ENCODE data around the gene MLST8.

The MLST8 gene, protein sequence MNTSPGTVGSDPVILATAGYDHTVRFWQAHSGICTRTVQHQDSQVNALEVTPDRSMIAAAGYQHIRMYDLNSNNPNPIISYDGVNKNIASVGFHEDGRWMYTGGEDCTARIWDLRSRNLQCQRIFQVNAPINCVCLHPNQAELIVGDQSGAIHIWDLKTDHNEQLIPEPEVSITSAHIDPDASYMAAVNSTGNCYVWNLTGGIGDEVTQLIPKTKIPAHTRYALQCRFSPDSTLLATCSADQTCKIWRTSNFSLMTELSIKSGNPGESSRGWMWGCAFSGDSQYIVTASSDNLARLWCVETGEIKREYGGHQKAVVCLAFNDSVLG

DNA sequence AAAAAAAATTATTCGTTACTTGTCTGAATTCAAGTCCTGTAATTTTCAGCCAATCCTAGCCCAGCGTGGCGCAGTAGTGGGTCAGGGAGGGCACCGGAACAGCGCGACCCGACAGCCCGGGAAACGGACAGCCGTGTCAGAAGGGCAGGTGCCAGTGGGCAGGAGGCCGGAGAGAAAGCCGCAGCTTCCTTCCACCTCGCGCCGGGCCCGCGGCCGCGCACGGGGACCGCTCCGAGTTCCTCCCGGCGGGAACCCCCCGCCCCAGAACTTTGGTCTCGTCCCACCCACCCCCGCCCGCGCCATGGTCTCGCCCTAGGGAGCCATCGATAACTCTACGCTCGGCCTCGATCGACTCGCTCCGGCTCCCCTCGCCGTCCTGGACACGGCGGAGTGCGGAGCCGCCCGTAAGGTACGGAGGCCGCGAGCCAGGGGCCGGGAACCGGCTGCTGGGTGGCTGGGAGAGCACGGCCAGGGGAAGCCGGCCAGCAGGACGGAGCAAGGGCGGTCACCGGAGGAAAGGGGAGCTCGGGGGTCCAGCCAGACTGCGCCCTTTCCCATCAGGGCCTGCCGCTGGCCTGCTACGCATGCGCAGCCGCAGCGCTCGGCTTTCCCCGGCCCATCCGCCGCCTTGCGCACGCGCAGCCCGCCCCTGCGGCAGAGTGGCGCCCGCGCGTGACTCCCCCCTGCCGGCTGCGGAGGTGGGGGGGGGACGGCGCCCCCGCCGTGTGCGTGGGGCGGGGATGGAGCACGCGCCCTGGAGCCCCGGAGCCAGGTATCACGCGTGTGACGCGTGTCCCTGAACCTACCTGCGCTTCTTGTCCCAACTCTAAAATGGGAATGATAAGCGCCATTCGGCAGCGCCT lies at the start of gene MLST8:
MLST8 (plus strand) TSS at position 351 of the 863 bp plus-strand sequence. CDS start 632 bp downstream, outside the sequence.
- peak; percentile 100 for DNase-seq (ENCODE audit: low spot score)

- peak; percentile 63 for DNase-seq (ENCODE audit: low spot score)
Observed at GRCh38 chr16:2155977-2156848, 49.0 kb upstream of the MLST8 start.

DNA sequence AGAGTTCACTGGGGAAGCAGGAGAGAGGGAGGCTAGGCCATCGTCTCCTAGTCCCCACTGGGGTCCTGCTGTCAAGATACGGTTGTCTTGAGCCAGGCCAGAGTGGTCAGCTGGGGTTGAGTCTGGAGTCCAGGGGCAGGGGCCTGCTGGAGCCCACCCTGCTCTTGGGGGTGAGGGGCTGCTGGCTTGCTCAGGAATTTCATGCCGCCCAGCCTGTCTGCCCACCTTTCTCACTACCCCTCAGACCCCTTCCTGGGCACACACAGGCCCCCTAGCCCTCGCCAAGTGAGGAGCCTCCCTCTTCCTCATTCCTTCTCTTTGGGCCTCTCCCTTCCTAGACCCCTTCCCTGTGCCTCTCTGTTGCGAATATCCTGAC lies 48.4 kb upstream of the MLST8 start:
- no peak for DNase-seq (ENCODE audit: low spot score)

- peak; percentile 42 for DNase-seq (ENCODE audit: low spot score)
Observed at GRCh38 chr16:2157480-2158261, 47.6 kb upstream of the MLST8 start.

GRCh38 chr16:2158262-2158638 lies 47.0 kb upstream of the MLST8 start:
- DNase-seq (ENCODE audit: low spot score), result no peak

GRCh38 chr16:2159175-2159838 lies 45.9 kb upstream of the MLST8 start:
- peak; percentile 64 for DNase-seq (ENCODE audit: low spot score)

DNA sequence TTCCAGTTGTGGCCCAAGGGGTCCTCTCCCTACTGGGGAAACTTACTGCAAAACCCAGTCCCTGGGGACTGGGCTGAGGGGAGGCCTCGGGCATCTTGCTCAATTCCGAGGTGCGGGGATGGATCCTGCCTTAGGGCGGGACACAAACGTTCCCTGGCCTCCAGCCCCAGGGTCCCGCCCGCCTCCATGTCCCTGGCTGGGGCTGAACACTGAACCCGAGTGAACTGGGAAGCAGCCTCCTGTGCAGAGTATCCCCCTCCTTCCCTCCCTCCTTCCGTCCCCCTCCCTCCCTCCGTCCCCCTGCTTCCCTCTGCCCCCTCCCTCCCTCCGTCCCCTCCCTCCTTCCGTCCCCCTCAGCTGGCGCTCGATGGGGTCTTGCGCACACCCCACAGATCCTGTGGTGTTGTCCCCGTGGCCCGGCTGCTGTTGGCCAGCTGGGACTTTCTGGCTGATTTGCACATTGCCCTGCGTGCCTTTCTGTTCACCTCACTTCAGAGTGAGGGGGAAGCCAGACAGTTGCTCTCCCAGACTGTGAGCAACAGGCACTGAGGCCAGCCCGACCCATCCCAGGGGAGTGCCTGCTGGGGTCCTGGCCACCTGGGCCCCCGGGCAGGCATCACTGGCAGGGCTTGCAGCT lies 44.2 kb upstream of the MLST8 start:
- DNase-seq (ENCODE audit: low spot score), result peak; percentile 85

- no peak for DNase-seq (ENCODE audit: low spot score)
Observed at GRCh38 chr16:2161911-2162310, 43.3 kb upstream of the MLST8 start.

DNA sequence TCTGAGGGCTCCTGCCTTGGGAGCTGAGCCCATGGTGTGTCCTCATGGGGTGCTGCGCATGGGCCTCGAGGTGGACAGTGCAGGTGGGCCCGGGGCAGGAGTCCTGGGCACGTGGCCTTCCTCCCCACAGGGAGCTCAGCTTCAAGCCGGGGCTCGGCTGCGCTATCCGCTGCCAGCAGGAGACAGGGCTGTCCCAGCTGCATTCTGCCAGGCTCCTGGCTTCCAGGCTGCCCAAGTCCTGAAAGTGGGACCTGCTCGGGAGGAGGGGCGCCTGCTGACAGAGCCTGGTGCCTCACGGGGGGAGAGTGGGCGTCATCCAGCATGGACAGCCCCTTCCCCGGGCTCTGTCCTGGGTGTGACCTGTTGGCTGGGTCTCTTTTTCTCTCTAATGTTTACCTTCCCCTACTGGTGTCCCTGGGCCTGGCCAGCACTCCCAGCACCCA lies 42.6 kb upstream of the MLST8 start:
- DNase-seq (ENCODE audit: low spot score), result no peak

GRCh38 chr16:2163211-2163881 lies 41.9 kb upstream of the MLST8 start:
- DNase-seq (ENCODE audit: low spot score), result no peak

DNA sequence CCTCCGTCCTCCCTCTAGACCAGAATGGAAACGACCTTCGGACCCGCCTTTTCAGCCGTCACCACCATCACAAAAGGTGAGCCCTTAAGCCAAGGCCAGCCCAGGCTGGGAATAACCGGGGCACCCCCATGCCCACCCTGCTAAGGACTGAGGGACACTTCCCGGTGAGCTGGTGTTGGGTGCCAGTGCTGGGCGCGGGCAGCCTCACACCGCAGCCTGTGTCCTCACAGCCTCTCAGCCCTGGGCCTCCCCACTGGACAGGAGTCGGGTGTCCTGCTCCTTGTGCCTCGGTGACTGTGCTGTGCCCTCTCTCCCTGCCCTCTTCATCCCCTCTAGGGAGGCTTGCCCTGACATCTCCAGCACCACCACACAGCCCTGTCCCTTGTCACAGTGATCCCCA lies 39.4 kb upstream of the MLST8 start:
- no peak for DNase-seq (ENCODE audit: low spot score)

DNA sequence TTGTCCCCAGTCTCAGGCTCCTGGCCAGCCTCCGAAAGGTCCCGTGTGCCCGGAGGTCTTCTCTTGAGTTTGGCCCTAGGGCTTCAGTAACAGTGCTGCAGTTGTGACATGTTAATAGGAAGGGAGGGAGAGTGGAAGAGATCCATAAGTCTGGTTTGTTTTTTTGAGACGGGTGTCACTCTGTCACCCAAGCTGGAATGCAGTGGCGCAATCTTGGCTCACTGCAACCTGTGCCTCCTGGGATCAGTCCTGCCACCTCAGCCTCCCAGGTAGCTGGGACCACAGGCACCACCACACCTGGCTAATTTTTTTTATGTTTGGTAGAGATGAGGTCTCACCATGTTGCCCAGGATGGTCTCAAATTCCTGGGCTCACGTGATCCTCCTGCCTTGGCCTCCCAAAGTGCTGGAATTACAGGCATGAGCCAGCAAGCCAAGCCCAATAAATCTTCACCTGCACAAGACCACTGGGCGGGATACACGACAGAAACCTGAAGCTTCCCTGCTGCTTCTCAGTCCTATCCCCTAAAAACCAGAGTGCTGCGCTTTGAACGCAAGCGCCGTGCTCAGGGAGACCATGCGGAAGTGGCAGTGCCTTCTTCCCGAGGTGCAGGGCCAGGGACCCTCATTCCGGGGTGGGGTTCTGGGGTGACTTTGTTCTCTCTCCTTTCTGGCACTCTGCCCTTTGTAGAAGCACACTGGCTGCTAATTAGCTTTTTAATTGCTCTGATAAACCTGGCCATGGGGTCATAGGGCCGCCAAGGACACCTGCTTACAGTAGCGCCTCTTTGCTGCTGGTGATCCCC lies 38.8 kb upstream of the MLST8 start:
- DNase-seq (ENCODE audit: low spot score), result no peak

GRCh38 chr16:2167068-2167638 lies 38.1 kb upstream of the MLST8 start:
- no peak for DNase-seq (ENCODE audit: low spot score)

GRCh38 chr16:2170080-2170479 lies 35.2 kb upstream of the MLST8 start:
- no peak for DNase-seq (ENCODE audit: low spot score)

GRCh38 chr16:2170587-2171435 lies 34.4 kb upstream of the MLST8 start:
- DNase-seq (ENCODE audit: low spot score), result no peak

DNA sequence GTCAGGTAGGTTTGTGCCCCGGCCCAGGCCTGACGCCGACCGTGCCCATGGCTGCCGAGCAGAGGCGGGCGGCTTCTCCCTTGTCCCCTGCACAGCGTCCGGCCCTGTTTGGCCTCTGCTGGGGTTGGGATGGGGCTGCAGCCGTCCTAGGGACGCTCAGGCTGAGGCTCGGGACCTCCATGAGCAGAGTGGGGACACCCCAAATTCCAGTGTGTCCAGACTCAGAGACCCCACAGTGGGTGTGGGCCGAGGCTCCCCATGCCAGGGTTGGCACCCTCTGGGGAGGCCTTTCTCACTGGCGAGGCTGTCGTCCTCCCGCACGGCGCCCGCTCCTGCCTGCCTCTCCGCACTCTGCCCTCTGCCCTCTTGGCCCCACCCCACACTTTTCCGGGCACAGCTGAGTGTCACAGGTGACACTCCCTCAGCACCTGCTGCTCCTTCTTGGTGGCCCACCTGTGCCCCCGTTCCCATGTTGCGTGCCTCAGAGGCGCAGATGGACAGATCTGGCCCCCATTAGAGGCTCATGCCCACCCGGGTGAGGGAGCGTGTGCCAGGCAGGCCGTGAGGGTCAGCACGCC lies 33.6 kb upstream of the MLST8 start:
- no peak for DNase-seq (ENCODE audit: low spot score)

DNA sequence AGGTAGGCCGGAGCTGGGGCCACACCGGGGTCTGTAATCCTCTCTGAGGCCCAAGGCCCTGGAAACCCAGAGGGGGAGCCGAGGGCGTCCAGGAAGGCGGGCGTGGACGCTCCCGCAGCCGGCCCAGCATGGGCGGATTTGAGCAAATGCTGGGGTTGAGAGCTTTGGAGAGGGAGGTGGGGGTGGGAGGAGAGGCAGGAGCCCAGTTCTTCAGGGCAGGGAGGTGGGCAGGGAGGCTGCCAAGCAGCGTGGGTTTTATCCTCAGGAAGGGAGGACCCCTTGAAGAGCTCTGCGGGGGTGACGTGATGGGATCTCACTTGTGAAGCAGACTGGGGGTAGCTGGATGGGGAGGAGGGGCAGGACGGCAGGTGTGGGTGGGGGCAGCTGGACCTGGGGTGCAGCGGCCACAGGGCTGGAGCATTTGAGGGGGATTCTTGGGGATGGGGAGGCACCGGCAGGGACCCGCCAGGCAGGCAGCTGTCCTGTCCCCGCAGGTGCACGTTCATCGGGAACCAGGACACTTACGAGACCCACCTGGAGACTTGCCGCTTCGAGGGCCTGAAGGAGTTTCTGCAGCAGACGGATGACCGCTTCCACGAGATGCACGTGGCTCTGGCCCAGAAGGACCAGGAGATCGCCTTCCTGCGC lies 32.4 kb upstream of the MLST8 start:
- no peak for DNase-seq (ENCODE audit: low spot score)

All from GM03348 (cell line).